ENCODE measurements around the gene CHRM2.

DNA sequence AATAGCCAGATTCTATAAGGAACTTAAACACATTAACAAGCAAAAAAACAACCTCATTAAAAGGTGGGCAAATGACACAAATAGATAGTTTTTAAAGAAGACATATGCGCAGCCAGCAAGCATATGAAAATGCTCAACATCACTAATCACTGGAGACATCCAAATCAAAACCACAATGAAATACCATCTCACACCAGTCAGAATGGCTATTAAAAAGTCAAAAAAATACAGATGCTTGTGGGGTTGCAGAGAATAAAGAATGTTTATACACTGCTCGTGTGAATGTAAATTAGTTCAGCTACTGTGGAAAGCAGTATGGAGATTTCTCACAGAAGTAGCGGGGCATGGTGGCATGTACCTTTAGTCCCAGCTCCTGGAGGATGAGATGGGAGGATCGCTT, 164.0 kb downstream of the CHRM2 start:
- TF ChIP-seq CEBPB (tag; IDR thresholded peaks at IDR 0.05) (no peak), PRPF4 (IDR thresholded peaks at IDR 0.05; ENCODE audit: insufficient read depth, low read depth, low read length, poor library complexity, severe bottlenecking) (no peak), C11orf30 (IDR thresholded peaks at IDR 0.05; ENCODE audit: low read depth) (no peak), TRIM24 (IDR thresholded peaks at IDR 0.05) (no peak), NUFIP1 (IDR thresholded peaks at IDR 0.05; ENCODE audit: partially characterized antibody) (no peak), SMARCC2 (IDR thresholded peaks at IDR 0.05; ENCODE audit: low read depth) (no peak)
- TF ChIP-seq, protein P1, sequence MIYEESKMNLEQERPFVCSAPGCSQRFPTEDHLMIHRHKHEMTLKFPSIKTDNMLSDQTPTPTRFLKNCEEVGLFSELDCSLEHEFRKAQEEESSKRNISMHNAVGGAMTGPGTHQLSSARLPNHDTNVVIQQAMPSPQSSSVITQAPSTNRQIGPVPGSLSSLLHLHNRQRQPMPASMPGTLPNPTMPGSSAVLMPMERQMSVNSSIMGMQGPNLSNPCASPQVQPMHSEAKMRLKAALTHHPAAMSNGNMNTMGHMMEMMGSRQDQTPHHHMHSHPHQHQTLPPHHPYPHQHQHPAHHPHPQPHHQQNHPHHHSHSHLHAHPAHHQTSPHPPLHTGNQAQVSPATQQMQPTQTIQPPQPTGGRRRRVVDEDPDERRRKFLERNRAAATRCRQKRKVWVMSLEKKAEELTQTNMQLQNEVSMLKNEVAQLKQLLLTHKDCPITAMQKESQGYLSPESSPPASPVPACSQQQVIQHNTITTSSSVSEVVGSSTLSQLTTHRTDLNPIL (CRISPR knock-in tag; IDR thresholded peaks at IDR 0.05): no peak
- TF ChIP-seq, protein P2, sequence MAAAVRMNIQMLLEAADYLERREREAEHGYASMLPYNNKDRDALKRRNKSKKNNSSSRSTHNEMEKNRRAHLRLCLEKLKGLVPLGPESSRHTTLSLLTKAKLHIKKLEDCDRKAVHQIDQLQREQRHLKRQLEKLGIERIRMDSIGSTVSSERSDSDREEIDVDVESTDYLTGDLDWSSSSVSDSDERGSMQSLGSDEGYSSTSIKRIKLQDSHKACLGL (CRISPR knock-in tag; IDR thresholded peaks at IDR 0.05; ENCODE audit: borderline replicate concordance, poor library complexity, severe bottlenecking): no peak

All from K562 (cell line).